ENCODE measurements around the gene TMEM238. TPM values are rescaled to one million over a fixed set of nuclear protein-coding genes. Genes with fewer than 3 reads are reported as not detected.

The TMEM238 gene
- total and polyA plus RNA-seq, 10 donors, result 0.17 to 8.8 (median 4.9) TPM; not detected in 1

GRCh38 chr19:55365245-55365644 lies 18.8 kb downstream of the TMEM238 start:
- no peak for TF ChIP-seq POLR2A (IDR thresholded peaks at IDR 0.05)
- no peak for TF ChIP-seq POLR2AphosphoS5 (IDR thresholded peaks at IDR 0.05)
- no peak for TF ChIP-seq CTCF (IDR thresholded peaks at IDR 0.05 in 8 of 11, conservative IDR thresholded peaks at IDR 0.05 in 3 of 11)
- peaks cover 0 to 17% (median 13%) of the 10 kb centered on the region in 6 donors for H3K4me1 ChIP-seq
- intact Hi-C loops (cut with DNase I; ENCODE audit: low total_unique reads), result no loop called here
- H3K27me3 ChIP-seq (replicated peaks in 1 of 7), result peaks cover 2 to 60% (median 22%) of the 10 kb centered on the region in 7 donors
- no peak overlapping the region for H3K27ac ChIP-seq
- no peak overlapping the region for H3K4me3 ChIP-seq
- H3K36me3 ChIP-seq, result no peaks in the 10 kb centered on the region
- H3K9me3 ChIP-seq, result no peaks in the 10 kb centered on the region
- 87 to 91% (median 89%) methylated on average over 8 of the region's 8 CpGs for WGBS, 5 donors
- DNase-seq, result no peak

- H3K27ac ChIP-seq, result no peak within 1 kb of the TSS
- 84 to 89% (median 85%) methylated on average over 16 to 27 of the region's 27 CpGs for WGBS, 5 donors
- H3K36me3 ChIP-seq, result no peaks in the 10 kb centered on the region
- H3K4me3 ChIP-seq, result no peak within 1 kb of the TSS
- intact Hi-C loops (cut with DNase I; ENCODE audit: low total_unique reads), result no loop called here
- H3K9me3 ChIP-seq, result no peaks in the 10 kb centered on the region
- no peaks in the 10 kb centered on the region for H3K4me1 ChIP-seq
- H3K27me3 ChIP-seq (replicated peaks in 1 of 7), result peaks cover 0 to 48% (median 4%) of the 10 kb centered on the region in 7 donors
- DNase-seq, result no peak
- TF ChIP-seq CTCF (IDR thresholded peaks at IDR 0.05 in 8 of 11, conservative IDR thresholded peaks at IDR 0.05 in 3 of 11) (no peak), POLR2AphosphoS5 (IDR thresholded peaks at IDR 0.05) (no peak), POLR2A (IDR thresholded peaks at IDR 0.05) (no peak)
Measured at GRCh38 chr19:55362990-55363716, 20.9 kb downstream of the TMEM238 start, which contains the start of gene GARIN5B. Gene GARIN5B, minus strand, starts transcription at chr19:55363260. Its CDS starts 194 bp downstream, at chr19:55363066.

- Histone ChIP-seq H3K9me3 (no peaks in the 10 kb centered on the region), H3K4me3 (no peak overlapping the region), H3K27ac (no peak overlapping the region), H3K36me3 (no peaks in the 10 kb centered on the region), H3K27me3 (replicated peaks in 1 of 7) (peaks cover 0 to 48% (median 0%) of the 10 kb centered on the region in 7 donors), H3K4me1 (no peaks in the 10 kb centered on the region)
- DNase-seq, result no peak
- TF ChIP-seq CTCF (IDR thresholded peaks at IDR 0.05 in 8 of 11, conservative IDR thresholded peaks at IDR 0.05 in 3 of 11) (no peak), POLR2A (IDR thresholded peaks at IDR 0.05) (no peak), POLR2AphosphoS5 (IDR thresholded peaks at IDR 0.05) (no peak)
- intact Hi-C loops (cut with DNase I; ENCODE audit: low total_unique reads), result no loop called here
- 78 to 87% (median 83%) methylated on average over 33 to 38 of the region's 38 CpGs for WGBS, 5 donors
Measured at GRCh38 chr19:55362174-55362989, 21.7 kb downstream of the TMEM238 start.

GRCh38 chr19:55360902-55361301 lies 23.2 kb downstream of the TMEM238 start:
- Histone ChIP-seq H3K27me3 (replicated peaks in 1 of 7) (peaks cover 0 to 51% (median 0%) of the 10 kb centered on the region in 7 donors), H3K36me3 (no peaks in the 10 kb centered on the region), H3K4me3 (no peak overlapping the region), H3K4me1 (no peaks in the 10 kb centered on the region), H3K9me3 (no peaks in the 10 kb centered on the region), H3K27ac (no peak overlapping the region)
- intact Hi-C loops (cut with DNase I; ENCODE audit: low total_unique reads), result no loop called here
- TF ChIP-seq POLR2AphosphoS5 (IDR thresholded peaks at IDR 0.05) (no peak), CTCF (IDR thresholded peaks at IDR 0.05 in 8 of 11, conservative IDR thresholded peaks at IDR 0.05 in 3 of 11) (no peak), POLR2A (IDR thresholded peaks at IDR 0.05) (no peak)
- WGBS, 5 donors, result 79 to 91% (median 86%) methylated on average over 13 to 16 of the region's 16 CpGs
- DNase-seq, result no peak

All from spleen (tissue), 11 donors.